GM19238 (cell line): ENCODE data around the gene SGPP2.
"Not testable (repeated sequence)": the region's sequence is repeated elsewhere in the genome, so short reads cannot be mapped to it uniquely, and the experiment has no call there.

Experiments
- DNase-seq: peaks from one replicate; pipeline ENCODE4 v3.0.0; 2011; ENCODE audit warnings: low spot score; ENCODE audit not compliant: insufficient read length

The SGPP2 gene

GRCh38 chr2:222572751-222573174 lies 148.4 kb downstream of the SGPP2 start:
- DNase-seq: no peak

GRCh38 chr2:222575618-222576017 lies 151.3 kb downstream of the SGPP2 start:
- DNase-seq: no peak

- DNase-seq: no peak
Observed at GRCh38 chr2:222576171-222577081, 152.1 kb downstream of the SGPP2 start.

GRCh38 chr2:222577341-222577740 lies 153.0 kb downstream of the SGPP2 start:
- no peak for DNase-seq

GRCh38 chr2:222582928-222583327 lies 158.6 kb downstream of the SGPP2 start:
- no peak for DNase-seq

- DNase-seq: not testable (repeated sequence)
Observed at GRCh38 chr2:222584589-222584988, 160.2 kb downstream of the SGPP2 start.

- no peak for DNase-seq
Observed at GRCh38 chr2:222591661-222592060, 167.3 kb downstream of the SGPP2 start.

GRCh38 chr2:222592176-222592575 lies 167.8 kb downstream of the SGPP2 start:
- no peak for DNase-seq

- DNase-seq: no peak
Observed at GRCh38 chr2:222594679-222595078, 170.3 kb downstream of the SGPP2 start.

GRCh38 chr2:222595581-222595980 lies 171.2 kb downstream of the SGPP2 start:
- DNase-seq: no peak

- DNase-seq: no peak
Observed at GRCh38 chr2:222598611-222599010, 174.3 kb downstream of the SGPP2 start.

GRCh38 chr2:222603501-222603900 lies 179.2 kb downstream of the SGPP2 start:
- DNase-seq: no peak

GRCh38 chr2:222604749-222605515 lies 180.6 kb downstream of the SGPP2 start:
- no peak for DNase-seq

GRCh38 chr2:222606306-222606705 lies 182.0 kb downstream of the SGPP2 start:
- no peak for DNase-seq

GRCh38 chr2:222608081-222608480 lies 183.7 kb downstream of the SGPP2 start:
- no peak for DNase-seq

- no peak for DNase-seq
Observed at GRCh38 chr2:222609381-222609780, 185.0 kb downstream of the SGPP2 start.
